ENCODE data around the gene SULT1E1.
"Not testable (repeated sequence)": the region's sequence is repeated elsewhere in the genome, so short reads cannot be mapped to it uniquely, and the experiment has no call there.

Gene SULT1E1

GRCh38 chr4:69843301-69843700 lies 16.6 kb downstream of the SULT1E1 start:
- DNase-seq (ENCODE audit: low spot score), result no peak

DNA sequence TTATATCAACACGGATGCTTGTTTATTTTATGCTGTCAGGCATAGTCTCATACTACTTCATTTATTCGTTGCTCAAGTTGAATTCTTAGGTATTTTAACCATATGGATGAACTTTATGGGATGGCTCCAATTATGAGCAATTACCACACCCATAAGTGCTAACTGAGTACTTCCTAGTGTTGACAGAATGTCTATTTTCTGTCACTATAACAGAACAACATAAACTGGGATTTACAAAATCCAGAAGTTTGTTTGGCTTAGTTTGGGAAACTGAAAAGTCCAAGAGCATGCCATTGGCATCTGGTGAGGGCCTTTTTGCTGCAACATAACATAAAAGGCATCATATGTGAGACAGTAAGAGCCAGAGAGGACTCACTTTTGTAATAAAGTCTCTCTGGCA lies 21.0 kb downstream of the SULT1E1 start:
- DNase-seq (ENCODE audit: low spot score), result no peak

DNA sequence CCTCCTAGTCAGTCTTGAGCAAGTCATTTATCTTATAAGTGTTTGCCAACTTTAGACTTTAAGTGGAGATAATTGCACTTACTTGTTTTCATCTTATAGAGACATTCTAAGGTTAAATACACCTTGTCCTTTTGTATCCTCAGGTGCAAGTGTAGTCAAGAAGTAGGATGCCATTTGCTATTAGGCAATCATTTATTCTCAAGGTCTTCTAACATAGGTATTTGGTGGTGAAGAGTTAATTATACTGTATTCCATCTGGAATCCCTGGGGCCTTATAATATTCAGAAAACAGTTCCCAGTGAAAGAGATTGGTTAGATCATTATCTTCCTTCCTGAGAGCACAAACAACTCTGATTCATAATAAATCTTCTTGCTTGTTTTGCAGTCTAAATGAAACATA lies 23.7 kb downstream of the SULT1E1 start:
- DNase-seq (ENCODE audit: low spot score), result no peak

- DNase-seq (ENCODE audit: low spot score), result no peak
Observed at GRCh38 chr4:69835766-69836165, 24.2 kb downstream of the SULT1E1 start.

GRCh38 chr4:69833251-69833650 lies 26.7 kb downstream of the SULT1E1 start:
- DNase-seq (ENCODE audit: low spot score), result no peak

GRCh38 chr4:69832326-69833030 lies 27.5 kb downstream of the SULT1E1 start:
- DNase-seq (ENCODE audit: low spot score), result no peak

GRCh38 chr4:69831646-69832325 lies 28.2 kb downstream of the SULT1E1 start:
- no peak for DNase-seq (ENCODE audit: low spot score)

GRCh38 chr4:69831270-69831627 lies 28.7 kb downstream of the SULT1E1 start:
- DNase-seq (ENCODE audit: low spot score), result no peak

- no peak for DNase-seq (ENCODE audit: low spot score)
Observed at GRCh38 chr4:69830560-69831269, 29.2 kb downstream of the SULT1E1 start.

DNA sequence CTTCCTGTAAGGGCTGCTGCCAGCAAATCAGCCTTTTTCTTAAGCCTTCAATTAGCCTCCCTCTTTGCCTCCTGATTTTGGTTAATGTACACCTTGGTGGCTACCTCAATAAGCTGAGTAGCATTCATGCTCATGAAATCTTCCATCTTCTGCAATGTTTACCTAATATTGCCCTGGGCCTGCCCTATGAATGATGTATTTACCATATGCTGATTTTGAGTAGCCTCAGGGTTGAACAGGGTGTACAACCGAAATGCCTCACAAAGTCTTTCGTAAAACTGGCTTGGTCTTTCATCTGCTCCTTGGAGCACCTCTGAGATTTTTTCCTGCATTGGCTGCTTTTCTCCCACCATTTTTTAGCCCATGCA lies 29.8 kb downstream of the SULT1E1 start:
- no peak for DNase-seq (ENCODE audit: low spot score)

DNA sequence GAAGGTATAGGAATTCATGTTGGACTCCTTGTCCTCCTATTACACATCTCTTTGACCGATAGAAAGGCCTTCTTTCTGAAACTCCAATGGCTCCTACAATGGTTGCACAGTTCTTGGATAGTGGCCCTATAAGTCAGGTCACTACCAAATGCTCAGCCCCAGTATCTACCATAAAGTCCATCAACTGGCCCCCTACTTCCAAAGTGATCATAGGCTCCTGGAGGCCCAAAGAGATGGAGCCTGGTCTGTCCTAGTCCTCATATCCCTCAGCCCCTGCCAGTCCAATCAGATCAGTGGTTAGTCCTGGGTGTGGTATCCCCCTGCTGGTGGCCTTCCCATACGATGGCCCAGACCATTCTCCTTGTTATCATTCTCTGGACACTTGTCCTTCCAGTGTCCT lies 30.3 kb downstream of the SULT1E1 start:
- DNase-seq (ENCODE audit: low spot score), result no peak

- DNase-seq (ENCODE audit: low spot score), result no peak
Observed at GRCh38 chr4:69828828-69829227, 31.1 kb downstream of the SULT1E1 start.

DNA sequence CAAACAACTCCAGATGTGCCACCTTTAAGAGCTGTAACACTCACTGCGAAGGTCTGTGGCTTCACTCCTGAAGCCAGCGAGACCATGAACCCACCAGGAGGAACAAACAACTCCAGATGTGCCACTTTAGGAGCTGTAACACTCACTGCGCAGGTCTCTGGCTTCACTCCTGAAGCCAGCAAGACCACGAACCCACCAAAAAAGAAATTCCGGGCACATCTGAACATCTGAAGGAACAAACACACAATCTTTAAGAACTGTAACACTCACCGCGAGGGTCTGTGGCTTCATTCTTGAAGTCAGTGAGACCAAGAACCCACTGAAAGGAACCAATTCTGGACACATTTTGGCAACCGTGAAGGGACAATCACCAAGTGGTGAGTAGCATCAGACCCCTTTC lies 34.9 kb downstream of the SULT1E1 start:
- DNase-seq (ENCODE audit: low spot score), result not testable (repeated sequence)

GRCh38 chr4:69823481-69824186 lies 36.3 kb downstream of the SULT1E1 start:
- peak; percentile 10 for DNase-seq (ENCODE audit: low spot score)

DNA sequence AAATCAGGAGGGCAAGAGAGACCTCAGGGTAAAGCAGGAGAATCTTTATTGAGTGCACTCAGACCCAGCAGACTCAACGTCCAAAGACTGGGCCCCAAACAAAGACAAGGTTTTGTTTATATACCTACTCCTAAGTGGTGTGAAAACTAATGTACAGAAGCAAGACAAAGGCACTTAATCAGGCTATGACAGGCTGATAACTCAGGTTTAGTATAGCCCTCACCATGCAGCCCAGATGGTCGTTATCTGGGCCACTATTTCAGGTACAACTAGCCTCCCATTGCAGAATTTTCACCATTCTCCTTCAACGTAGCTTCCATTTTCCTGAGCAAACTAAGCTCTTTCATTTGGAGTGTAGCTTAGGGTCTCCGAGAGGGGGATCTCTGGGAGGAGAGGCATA lies 36.9 kb downstream of the SULT1E1 start:
- DNase-seq (ENCODE audit: low spot score), result no peak

DNA sequence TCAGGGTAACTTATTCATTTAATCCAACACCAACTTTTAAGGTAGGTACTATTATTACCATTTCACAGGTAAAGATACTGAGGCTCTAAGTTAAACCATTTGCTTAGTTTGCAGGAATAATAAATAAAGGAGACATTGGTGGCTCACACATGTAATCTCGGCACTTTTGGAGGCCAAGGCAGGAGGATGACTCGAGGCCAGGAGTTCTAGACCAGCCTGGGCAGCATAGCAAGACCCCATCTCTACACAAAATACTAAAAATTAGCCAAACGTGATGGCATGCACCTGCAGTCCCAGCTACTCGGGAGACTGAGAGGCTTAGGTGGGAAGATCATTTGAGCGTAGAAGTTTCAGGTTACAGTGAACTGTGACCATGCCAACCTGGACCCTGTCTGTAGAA lies 37.7 kb downstream of the SULT1E1 start:
- no peak for DNase-seq (ENCODE audit: low spot score)

GRCh38 chr4:69818060-69818639 lies 41.8 kb downstream of the SULT1E1 start:
- DNase-seq (ENCODE audit: low spot score), result no peak

DNA sequence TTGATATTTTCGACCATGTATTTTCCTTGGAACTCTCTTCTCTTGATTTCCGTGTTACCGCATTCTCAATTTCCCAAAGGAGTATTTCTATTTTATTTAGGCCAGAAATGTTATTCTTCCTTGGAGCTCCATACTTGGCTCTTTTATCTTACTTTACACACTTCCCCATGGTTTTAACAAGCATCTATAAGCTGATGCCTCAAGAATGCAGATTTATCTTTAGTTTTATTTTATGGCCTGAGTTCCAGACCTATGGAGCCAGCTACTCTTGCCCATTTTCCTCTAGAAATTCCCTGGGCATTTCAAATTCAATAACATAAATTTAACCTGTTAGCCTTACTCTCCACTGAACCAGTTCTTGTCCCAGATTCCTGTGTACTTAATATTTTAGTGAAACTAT lies 43.7 kb downstream of the SULT1E1 start:
- DNase-seq (ENCODE audit: low spot score), result no peak

DNA sequence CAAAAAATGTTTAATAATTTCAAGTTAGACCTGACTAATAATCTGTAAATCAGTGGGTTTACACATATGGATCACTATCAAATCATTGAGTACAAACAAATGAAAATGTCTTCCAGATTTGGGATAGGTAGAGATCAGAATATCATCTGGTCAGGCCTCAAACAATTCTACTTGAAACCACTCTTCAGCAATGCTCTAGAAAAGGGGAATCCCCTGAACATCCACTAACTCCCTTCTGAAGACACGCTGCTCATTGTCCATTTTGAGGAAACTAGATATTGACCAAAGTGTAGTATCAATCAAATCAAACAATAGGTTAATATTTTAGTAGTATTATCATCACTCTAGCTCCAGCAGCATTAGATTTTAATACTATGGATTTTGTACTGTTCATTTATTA lies 46.3 kb downstream of the SULT1E1 start:
- DNase-seq (ENCODE audit: low spot score), result no peak

DNA sequence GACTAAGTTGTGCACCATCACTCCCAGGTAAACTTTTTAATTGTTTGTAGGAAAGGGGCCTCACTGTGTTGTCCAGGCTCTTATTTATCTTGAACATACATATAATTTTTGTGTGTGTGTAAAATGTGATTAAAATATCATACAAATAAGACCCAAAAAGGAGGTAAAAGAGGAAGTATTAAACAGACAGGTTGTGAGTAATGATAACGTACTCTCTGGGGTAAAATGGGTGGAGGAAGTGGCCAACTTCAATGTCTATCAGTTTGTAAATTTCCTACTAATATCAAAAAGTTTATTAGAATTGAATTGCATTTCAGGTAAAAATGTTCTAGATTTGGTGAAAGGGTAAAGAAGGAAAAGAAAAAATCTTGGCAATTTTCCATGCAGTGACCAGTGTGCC lies 48.8 kb downstream of the SULT1E1 start:
- DNase-seq (ENCODE audit: low spot score), result no peak

- no peak for DNase-seq (ENCODE audit: low spot score)
Observed at GRCh38 chr4:69800599-69800998, 59.3 kb downstream of the SULT1E1 start.

DNA sequence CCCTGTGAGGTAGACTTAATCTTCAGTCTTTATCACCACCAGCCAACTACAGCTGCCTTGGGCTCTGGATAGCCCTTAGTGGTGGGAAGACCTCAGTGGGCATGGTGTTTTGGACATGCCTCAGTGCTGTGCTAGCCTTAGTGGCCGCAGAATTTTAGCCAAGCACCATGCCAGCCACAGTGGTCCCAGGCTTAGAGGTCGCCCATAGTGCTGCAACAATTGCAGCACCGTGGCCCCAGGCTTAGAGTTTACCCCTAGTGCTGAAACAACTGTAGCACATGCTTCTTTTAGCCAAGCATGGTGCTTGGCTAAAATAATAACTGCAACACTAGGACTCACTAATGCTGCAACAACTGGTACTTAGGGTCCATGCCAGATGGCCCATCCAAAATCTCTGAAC lies 60.6 kb downstream of the SULT1E1 start:
- DNase-seq (ENCODE audit: low spot score), result no peak

Data from SW480 (cell line).